Thoracic aorta (tissue), 2 donors: Measurements from ENCODE around the gene GAK. TPM values are rescaled to one million over a fixed set of nuclear protein-coding genes. Genes with fewer than 3 reads are reported as not detected.
"Not testable (repeated sequence)": the region's sequence is repeated elsewhere in the genome, so short reads cannot be mapped to it uniquely, and the experiment has no call there.

ENCODE experiments used
- ATAC-seq: fragments of 150-250 bp; one replicate; pipeline ENCODE4 v1.8.0; 2017; ENCODE audit warnings: low read depth; ENCODE audit not compliant: insufficient number of reproducible peaks, low FRiP score
- DNase-seq: peaks from one replicate; pipeline ENCODE4 v3.0.0-alpha.2; 2020; ENCODE audit warnings: low spot score
- H3K27ac ChIP-seq, 2 donors: fragments of 200-600 bp; sonication (generic); 1 replicate in 1 of 2; 2 replicates in 1 of 2; pipeline ENCODE4 v1.5.1; 2016; ENCODE audit warnings: mild to moderate bottlenecking in 2 of 2, moderate library complexity in 2 of 2
- H3K27me3 ChIP-seq: fragments of 200-600 bp; sonication (generic); replicated peaks from 2 replicates; pipeline ENCODE4 v1.6.0; 2016; ENCODE audit warnings: mild to moderate bottlenecking; ENCODE audit not compliant: insufficient read depth
- H3K36me3 ChIP-seq: fragments of 200-600 bp; sonication (generic); one replicate; pipeline ENCODE4 v1.5.1; 2016
- H3K4me1 ChIP-seq, 2 donors: fragments of 200-600 bp; sonication (generic); 1 replicate in 1 of 2; 2 replicates in 1 of 2; pipeline versions ENCODE4 v1.5.1 to v1.6.0; 2016; ENCODE audit warnings: low read depth in 2 of 2, mild to moderate bottlenecking in 1 of 2; ENCODE audit not compliant: control insufficient read depth in 1 of 2
- H3K4me3 ChIP-seq: fragments of 200-600 bp; sonication (generic); 2 replicates; pipeline ENCODE4 v1.5.1; 2016; ENCODE audit warnings: mild to moderate bottlenecking
- H3K9me3 ChIP-seq: fragments of 200-600 bp; sonication (generic); 2 replicates; pipeline ENCODE4 v1.5.1; 2016
- CTCF ChIP-seq: fragments of 200-600 bp; sonication (generic); IDR thresholded peaks from one replicate; pipeline ENCODE4 v1.5.1; 2019; ENCODE audit warnings: antibody characterized with exemption
- total RNA-seq, 2 donors: library from RNA; depleted of rRNA; stranded (reverse); fragments of >200 nt; gene quantifications; one replicate each; pipeline versions ENCODE4 v1.1.0 to v1.2.3, GENCODE V29; 2016

Gene GAK
- total RNA-seq, 2 donors from 2014 or later, result 111 to 170 TPM

DNA sequence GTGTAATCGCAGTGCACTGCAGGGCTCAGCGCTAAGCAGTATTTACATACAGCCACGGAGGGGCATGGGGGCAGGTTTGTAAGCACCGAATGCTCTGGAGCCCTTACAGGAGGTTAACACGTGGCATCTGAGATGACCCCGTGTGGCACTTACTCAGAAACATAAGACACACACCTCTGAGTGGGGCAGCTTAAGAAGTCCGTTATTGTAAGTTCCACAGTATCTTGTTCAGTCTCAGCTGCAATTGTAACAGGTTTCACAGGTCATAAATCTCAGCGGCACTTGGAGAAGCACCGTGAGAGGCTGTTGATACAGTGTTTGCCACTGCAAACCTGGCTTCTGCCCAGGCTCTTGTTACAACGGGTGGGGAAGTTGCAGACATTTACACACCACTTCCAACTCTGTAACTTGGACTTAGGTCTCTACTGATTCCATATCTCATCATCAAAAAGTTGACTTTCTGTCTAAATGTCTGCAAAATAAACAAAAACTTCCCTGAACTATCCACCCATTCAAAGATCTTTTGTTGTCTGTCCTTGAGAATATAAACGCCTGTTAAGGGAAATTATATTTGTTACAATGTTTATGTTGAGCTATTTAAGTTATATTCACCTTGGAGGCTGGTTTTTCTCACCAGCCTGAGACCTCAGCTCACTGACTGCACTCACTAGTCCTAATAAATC, 116.5 kb downstream of the GAK start:
- Histone ChIP-seq H3K36me3 (no peaks in the 10 kb centered on the region), H3K27ac (no peak overlapping the region), H3K27me3 (no peaks in the 10 kb centered on the region), H3K9me3 (no peaks in the 10 kb centered on the region), H3K4me1 (no peaks in the 10 kb centered on the region), H3K4me3 (no peak overlapping the region)
- ATAC-seq, result no peak
- DNase-seq, result no peak
- TF ChIP-seq CTCF, result no peak

GRCh38 chr4:814312-814850, 117.7 kb downstream of the GAK start:
- no peak for TF ChIP-seq CTCF
- Histone ChIP-seq H3K27ac (no peak overlapping the region), H3K4me1 (no peaks in the 10 kb centered on the region), H3K36me3 (no peaks in the 10 kb centered on the region), H3K4me3 (no peak overlapping the region), H3K27me3 (no peaks in the 10 kb centered on the region), H3K9me3 (no peaks in the 10 kb centered on the region)
- DNase-seq (no peak), ATAC-seq (no peak)

DNA sequence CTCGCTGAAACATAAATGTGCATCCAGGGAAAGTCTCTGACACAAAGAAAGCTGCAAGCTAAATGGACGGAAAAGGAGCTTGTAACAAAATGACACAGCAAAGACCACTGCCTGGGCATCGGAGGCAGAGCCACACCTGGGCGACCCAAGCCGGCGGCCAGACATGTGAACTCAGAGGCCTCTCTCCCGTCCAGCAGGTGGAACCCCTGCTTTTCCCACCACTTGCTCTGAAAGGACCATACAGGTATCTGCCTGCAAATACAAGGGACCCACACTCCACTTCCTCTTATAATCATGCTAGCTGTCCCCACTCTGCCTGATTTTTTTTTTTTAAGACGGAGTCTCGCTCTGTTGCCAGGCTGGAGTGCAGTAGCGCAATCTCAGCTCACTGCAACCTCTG, 118.2 kb downstream of the GAK start:
- Histone ChIP-seq H3K4me3 (no peak overlapping the region), H3K27me3 (no peaks in the 10 kb centered on the region), H3K27ac (no peak overlapping the region), H3K4me1 (no peaks in the 10 kb centered on the region), H3K36me3 (no peaks in the 10 kb centered on the region), H3K9me3 (no peaks in the 10 kb centered on the region)
- ATAC-seq (no peak), DNase-seq (no peak)
- no peak for TF ChIP-seq CTCF

DNA sequence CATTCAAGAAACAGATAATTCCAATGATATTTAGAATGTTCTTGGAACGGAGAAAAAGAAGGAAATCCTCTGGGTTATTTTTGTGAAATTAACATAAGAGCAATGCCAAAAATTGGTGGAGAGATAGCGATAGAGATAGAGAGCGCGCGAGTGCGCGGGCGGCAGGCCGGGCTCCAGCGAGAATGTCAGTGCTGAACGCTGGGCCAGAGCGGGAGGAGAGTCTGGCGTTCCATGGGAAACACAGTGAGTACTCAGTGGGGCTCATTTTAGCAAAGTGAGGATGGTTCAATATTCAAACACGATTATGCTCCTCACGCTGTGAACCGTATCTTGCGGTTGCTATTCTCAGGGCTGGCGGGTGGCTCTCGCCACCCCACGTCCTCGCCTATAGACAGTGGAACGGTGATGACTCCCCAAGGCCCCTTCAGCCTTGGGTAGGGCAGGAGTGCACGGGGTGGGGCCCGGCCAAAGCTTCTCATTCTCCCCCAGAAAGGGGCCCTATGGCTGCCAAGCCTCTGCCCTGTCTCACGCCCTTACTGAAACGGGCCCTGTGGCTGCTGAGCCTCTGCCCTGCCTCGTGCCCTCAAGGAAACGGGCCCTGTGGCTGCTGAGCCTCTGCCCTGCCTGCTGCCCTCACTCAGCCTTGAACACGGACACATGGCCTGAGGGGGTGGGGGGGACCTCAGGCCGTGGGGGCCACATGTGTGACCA, 123.1 kb downstream of the GAK start:
- DNase-seq (no peak), ATAC-seq (no peak)
- TF ChIP-seq CTCF, result no peak
- H3K9me3 ChIP-seq, result no peaks in the 10 kb centered on the region
- H3K27ac ChIP-seq, result no peak overlapping the region
- no peak overlapping the region for H3K4me3 ChIP-seq
- no peaks in the 10 kb centered on the region for H3K36me3 ChIP-seq
- no peaks in the 10 kb centered on the region for H3K4me1 ChIP-seq
- H3K27me3 ChIP-seq, result no peaks in the 10 kb centered on the region

DNA sequence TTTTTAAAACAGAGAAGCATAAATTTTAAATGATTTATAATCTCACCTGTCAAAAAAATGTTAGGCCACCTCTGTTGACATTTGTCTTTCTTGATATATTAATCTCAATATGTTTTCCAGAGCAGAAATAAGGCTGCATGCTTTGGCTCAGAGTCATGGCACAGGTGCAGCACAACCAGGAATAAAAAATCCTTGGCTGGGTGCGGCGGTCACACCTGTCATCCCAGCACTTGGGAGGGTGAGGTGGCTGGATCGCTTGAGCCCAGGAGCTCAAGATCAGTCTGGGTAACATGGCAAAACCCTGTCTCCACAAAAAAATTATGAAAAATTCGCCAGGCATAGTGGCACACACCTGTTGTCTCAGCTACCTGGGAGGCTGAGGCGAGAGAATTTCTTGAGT, 124.3 kb downstream of the GAK start:
- Histone ChIP-seq H3K4me1 (no peaks in the 10 kb centered on the region), H3K4me3 (no peak overlapping the region), H3K27me3 (no peaks in the 10 kb centered on the region), H3K36me3 (no peaks in the 10 kb centered on the region), H3K9me3 (no peaks in the 10 kb centered on the region), H3K27ac (no peak overlapping the region)
- no peak for DNase-seq
- TF ChIP-seq CTCF, result no peak
- ATAC-seq, result no peak

DNA sequence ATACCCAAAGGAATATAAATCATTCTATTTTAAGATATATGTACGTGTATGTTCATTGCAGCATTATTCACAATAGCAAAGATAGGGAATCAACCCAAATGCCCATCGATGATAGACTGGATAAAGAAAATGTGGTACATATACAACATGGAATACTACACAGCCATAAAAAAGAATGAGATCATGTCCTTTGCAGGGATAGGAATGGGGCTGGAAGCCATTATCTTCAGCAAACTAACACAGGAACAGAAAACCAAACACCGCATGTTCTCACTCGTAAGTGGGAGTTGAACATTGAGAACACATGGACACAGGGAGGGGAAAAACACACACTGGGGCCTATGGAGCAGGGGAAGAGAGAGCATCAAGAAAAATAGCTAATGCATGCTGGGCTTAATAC, 125.1 kb downstream of the GAK start:
- not testable (repeated sequence) for H3K4me3 ChIP-seq, H3K36me3 ChIP-seq, DNase-seq, H3K27ac ChIP-seq, H3K9me3 ChIP-seq, H3K4me1 ChIP-seq, ATAC-seq, H3K27me3 ChIP-seq
